Renal cortex interstitium (tissue), 11 donors: ENCODE results near the gene CDH23. TPM values are rescaled to one million over a fixed set of nuclear protein-coding genes. Genes with fewer than 3 reads are reported as not detected.
A peak's percentile ranks its signal among the peaks of the same experiment; 100 is the strongest.

ENCODE experiments used
- DNase-seq, 11 donors: peaks; one replicate each; pipeline ENCODE4 v3.0.0-alpha.2; 2013; ENCODE audit warnings: low read depth in 9 of 11, low spot score in 4 of 11; ENCODE audit errors: extremely low read depth in 1 of 11
- polyA plus RNA-seq, 3 donors: library from polyadenylated mRNA; unstranded; fragments of 120-200 nt; gene quantifications; one replicate each; pipeline ENCODE4 v1.2.1, GENCODE V29; 2013; ENCODE audit not compliant: insufficient read length in 3 of 3

CDH23 gene
- polyA plus RNA-seq, 3 donors = 0.78 to 2.1 (median 1.0) TPM

DNA sequence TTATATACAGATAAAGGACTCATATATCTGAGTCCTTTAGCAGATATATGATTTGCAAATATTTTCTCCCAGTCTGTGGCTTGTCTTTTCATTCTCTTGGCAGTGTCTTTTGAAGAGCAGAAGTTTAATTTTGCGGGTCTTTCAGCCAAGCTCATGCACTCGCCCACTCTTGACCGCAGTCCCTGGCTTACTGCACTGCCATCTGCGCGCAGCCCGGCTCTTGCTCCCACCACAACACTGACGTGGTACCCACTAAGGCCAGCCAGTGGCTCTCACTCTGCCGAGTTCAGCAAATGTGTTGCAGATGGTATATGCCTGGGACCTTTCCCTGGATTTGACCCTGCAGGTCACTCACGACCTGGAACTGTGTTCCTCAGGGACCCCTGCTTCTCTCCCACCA, 74.3 kb downstream of the CDH23 start:
- no peak for DNase-seq

DNA sequence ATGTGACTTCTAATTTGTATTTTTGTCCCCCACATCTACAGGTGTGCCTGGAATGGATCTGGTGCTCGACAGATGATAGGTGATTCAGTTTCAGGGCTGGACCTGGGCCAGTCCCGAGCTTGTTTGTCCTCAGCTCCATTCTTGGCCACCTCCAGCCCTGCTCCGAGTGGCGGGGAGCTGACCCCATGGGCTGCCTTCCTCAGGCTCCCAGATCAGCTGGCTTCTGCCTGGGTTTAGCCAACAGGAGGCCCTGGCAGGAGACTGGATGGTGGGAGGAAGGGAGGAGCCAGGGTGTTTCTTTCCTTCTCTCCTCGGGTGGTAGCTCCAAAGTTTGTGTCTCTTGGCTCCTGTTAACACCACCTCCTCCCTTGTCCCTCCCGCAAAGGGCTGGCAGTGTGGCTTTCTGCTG, 75.2 kb downstream of the CDH23 start:
- no peak for DNase-seq

DNA sequence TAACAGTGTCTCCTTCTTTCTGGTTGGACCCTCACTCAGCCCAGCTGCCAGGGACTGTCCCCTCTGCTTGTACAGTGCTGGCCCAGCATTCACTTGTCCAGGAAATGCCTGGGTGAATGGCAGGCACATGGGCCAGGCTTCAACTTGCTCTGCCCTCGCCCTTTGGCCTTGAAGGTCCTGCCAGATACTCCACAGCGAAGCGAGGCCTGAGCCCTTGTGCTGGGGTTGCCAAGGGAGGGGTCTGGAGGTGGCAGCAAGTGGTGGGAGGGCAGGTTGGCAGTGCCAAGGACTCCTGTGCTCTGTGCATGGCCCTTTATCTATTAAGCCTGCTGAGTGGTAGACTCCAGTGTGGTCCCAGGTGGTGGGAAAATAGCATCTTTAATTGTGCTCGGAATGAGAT, 75.7 kb downstream of the CDH23 start:
- DNase-seq = no peak

DNA sequence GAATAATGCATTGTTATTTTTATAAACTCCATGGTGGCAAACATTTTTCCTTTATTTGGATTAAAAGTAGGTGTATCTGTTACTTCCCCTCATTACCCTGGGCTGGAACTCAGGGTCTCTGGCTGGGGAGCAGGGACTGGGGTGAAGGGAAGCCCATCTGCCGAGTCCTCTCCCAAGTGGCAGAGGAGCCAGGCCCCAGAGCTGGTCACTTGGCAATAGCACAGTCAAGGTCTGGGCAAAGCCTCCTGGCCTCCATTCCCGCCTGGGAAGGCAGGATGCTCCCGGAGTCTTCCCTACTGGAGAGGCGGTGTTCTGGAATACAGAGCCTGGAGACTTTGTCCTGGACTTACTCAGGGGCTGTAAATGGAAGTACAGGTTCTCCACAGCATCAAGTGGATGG, 76.2 kb downstream of the CDH23 start:
- DNase-seq = no peak

DNA sequence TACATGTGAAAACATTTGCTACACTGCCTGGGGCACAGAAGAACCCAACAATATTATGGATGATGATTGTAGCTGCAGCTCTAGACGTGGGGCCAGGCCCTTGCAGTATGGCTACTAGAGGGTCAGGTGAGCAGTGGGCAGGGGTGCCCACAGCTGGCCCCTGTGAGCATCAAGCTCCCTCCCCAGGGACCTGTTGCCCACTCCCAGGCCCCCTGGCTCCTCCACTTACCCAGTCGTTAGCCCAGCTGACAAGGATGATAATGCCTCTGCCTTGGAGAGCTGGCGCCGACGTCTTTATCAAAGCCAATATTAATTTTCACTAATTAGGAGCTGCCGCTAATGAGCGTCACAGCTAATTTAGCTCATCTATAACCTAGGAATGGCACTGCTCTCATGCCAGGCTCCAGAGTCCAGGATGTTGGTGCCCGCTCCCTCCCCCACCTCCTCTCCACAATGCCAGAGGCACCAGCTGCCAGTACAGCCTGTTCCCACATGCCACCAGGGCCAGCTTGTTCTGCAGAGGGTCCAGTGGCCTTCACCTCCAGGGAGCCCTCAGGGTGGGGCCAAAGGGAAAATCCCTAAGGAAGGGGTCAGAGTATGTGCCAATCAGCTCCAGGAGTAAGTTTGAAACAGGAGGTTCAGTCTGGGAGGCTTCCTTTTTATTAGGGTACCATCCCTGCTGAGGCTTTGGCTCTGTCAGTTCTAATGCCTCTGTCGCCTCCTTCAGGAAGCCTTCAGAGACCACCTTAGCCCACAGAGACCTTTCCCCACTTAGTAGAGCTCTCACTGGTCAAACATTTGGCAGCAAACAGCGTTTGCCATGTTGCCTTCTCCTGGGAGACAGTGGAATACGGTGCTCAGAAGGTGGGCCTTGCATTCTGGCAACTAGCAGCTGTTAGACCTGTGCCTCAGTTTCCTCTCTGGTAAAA, 77.2 kb downstream of the CDH23 start:
- no peak for DNase-seq

DNA sequence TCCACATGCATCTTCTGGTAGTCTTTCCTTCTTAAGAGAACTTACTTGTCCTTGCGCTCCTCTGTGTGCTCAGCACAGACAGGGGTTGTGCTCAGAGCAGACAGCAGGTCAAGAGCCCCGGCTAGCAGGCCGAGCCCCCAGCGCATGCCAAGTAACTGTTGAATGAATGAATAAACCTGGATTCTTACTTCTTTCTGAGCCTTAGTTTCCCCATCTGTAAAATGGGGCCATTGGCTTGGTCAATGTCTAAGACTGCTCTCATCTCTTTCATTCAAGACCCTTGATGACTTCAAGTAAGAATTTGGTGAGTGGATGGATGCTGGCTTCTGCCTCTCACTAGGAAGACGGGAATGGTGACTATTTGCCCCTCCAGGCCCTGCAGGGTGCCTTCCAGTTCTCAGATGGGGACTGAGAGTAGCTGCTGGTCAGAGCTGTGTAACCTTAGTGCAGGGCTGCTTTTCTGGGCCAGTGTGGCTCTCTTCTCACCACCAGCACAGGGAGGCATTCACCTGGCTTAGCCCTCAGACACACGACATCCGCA, 78.1 kb downstream of the CDH23 start:
- no peak for DNase-seq

DNA sequence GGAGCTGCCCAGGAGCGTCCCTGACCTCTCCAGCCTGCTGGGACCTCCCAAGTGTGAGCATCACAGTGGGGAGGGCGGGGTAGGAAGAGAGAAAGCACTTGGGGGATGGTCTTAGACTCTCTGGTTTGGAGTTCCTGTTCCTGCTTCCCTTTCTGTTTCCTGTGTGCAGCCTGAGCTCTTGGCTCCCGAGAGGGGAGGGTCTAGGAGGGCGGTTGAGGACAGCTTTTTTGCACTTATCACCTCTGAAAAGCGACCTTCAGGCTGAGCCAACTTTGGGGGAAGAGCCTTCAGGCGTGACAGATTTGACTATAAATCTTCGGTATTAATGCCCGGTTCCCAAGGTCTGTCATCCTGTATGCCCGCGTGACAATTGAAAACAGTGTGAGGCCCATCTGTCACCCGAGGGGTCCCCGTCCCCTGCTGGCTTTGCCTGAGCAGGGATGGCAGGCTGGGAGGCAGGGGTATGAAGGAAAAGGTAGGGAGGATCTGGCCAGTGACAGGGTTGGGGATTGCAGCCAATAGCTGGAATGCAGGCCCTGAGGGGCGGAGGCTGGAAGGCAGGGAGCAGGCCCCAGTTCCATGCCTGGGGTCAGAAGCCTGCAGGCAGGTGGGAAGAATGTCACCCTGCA, 78.6 kb downstream of the CDH23 start:
- peak in 1 of 11 donors; percentile 5 for DNase-seq

DNA sequence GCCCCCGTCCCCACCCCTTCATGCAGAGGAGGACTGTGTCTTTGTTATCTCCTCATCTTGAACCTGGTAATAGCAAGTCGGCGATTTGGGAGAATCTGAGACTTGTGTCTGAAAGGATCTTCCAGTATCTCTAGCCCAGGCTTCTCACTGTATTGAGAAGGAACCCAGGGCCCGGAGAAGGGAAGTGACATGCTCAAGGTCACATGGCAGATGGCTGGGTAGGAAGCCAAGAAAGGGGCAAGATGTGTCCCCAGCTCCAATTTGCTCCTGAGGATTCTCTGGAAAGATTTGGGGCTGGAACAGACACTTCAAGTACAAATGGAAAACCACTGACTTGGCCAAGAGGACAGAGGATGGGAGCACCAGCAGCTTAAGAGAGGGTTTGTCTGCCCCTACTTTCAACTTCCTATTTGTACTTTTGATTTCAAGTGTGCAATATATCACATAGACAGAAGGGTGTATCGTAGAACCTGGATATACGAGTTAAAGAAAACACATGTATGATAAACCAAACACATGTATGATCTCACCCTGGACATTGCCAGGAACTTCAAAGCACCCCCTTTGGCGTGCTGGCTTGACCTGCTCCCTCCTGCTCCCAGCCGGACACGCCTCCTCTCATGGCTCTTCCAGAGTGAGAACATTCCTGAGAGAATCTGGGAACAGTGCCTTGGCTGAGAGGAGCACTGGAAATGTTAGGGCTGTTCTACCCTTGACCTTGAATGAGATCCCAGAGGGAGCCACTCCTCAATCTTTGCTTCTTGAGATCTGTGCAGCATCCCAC, 79.7 kb downstream of the CDH23 start:
- peak in 2 of 11 donors; percentile 17 to 21 for DNase-seq

DNA sequence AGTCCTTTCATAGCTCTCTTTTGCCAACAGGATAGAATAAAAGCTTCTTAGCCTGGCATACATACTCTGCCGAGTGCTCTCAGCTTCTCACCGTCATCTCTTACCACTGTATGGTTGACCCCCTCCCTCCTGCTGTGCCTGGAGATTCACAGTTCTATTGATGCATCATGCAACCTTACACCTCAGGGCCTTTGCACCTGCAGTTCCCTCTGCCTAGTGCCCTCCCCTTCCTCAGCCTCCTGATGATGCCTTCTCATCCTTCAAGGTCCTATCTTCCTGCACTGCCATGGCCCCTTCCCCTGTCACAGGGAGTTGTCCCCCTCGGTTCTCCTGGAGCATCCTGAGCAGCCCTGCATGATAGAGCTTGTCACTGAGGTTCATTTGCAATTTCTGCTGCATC, 81.5 kb downstream of the CDH23 start:
- DNase-seq = no peak

DNA sequence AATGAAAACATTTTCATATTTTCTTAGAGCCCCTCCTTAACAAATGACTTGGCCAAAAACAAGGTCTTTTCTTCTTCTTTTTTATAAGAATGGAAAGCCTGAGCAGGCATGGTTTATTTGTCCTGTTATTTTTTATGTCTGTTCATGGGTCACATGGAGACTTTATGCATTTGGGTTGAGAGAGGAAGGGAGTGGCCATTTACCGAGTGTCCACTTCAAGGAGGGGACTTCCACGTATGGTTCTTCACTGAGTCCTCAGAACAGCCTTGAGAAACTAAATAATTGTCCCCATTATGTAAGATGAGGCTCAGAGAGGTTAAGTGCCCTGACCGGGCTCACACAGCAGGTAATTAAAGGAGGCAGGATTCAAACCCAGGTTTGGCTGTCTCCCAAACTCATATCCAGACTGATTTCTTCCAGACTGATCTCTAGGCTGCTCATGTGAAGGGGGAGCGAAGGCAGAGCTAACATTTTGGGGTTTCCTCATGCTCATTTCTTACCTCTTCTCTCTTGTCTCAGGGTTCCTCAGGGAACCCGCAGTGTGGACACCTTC, 82.2 kb downstream of the CDH23 start:
- no peak for DNase-seq

DNA sequence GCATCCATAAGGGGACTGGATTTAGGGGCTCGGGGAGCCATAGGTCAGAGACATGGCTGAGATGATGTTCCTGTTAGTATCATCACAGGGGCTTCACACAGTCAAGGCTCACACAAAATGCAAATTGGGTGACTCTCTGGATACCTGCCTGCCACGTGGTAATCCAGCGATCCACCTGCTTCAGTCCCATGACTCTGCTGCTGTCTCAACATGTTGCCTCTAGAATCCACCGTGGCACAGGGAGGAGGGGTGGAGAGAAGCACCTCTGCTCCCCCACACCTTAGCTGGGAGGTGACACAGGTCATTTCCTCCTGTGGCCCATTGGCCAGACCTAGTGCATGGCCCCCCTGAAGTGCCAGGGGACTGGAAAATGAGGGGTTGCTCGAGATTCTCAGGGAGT, 83.1 kb downstream of the CDH23 start:
- DNase-seq = no peak

DNA sequence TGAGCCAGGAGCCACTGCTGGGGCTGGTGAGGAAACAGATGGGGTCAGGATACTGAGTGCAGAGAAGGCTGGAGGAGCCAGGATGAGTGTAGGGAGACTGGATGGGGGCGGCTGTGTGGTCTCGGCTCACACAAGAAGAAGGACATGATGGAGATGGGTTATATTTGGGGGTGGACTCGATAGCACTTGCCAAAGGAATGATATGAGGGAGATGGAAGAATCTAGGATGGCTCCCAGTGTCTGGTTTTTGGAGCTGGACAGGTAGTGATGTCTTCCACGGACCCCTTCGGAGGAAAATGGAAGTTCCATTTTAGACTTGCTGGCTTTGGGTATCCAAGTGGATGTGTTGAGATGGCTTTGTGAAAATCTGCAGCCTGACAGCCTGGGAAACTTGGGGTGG, 83.9 kb downstream of the CDH23 start:
- DNase-seq = no peak

DNA sequence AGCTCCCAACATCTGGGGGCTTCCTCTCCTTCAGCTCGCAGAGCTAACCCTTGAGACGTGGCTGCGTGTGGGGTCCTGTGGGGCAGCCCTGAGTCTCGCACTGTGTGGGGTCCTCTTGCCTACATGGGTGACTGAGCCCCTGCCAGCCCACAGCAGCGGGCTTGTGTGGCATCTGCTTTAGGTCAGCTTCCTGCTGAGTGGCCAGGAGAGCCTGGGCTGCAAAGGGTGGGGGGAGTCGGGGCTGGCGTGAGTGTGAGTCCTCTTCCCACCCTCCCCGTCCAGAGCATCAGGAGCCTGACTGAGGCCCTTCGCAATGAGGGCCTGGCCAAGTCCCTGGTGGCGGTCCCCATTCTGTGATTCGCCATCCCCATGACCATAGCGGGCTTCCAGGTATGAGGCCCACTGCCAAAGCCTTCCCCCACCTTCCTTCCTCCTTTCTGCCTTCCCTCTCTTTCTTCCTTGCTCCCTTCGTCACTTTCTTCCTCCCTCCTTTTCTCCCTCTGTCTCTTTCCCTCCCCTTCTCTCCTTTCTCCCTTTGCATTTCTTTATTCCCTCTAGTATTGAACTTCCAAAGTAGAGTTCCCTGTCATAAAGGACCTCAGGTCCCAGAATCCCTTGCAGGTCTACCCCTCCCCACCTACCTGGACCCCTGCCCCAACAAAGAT, 85.2 kb downstream of the CDH23 start:
- DNase-seq = no peak

DNA sequence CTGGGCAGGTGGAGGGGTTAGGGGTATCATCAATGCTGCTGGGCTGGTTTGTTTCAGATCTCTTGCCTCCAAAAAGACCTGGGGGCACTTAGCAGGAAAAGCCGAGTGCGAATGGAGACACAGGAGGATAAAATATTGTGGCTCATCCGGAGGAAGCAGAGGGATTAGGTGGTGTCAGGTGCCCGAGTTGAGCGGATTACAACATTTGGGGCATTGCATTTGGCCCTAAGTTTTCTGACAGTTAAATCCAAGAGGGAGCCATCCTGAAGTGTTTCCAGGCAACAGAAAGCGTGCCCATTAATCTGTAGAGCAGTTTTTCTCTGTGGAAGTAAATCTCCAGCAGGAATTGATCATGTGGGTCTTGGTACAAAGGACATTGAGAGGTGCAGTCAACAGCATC, 85.9 kb downstream of the CDH23 start:
- no peak for DNase-seq

DNA sequence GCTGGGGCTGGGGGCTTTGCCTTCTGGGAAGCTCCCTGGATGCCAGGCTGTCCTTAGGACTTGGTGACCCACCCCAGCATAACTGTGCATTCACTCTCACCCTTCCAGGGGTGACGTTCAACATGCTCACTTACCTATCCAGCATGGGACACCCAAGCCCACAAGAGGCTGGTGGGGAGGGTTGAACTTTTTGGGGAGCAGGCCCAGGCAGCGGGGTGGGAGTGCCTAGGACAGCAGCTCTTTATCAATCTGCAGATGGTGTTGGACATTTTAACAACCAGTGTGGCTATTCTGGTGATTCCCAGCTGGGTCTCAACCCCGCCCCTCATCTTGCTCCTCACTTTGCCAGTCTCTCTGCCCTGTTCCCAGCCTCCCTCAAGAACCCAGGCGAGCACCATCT, 86.4 kb downstream of the CDH23 start:
- DNase-seq = no peak

DNA sequence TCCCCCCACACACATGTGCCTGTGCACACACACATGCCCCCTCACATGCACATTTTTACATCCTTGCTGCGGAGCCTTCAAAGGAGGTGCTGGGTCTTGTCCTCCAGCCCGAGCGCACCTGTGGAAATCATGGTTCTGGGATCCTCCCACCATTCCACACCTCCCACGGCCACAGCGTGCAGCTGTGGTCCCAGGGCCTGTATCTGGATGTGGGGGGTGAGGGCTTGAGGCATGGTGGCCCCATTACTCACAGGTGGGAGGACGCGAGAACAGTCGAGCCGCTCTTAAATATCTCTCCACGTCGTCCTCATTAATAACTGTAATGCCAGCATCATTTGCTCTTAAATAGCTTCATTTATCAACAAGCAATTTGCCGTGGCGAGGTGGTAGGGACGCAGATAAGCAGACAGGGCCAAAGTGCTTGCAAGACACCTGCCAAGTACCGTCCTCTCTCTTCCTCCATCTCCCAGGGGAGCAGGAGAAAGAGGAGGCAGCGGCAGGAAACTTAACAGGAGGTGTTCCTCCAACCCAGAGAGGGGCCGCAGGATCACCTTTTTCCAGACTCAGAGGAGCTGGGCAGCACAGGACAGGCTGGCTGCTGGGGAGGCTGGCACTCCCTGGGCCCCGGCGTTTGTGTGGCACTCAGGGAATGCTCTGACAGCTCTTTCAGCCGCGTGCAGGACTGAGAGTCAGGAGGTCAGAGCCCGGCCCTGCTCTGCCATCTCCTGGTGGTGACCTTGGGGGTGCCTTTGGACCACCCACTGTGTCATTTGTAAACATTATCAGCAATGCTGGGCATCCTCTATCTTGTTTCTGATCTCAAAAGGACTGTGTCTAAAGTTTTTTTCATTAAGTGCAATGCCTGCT, 87.4 kb downstream of the CDH23 start:
- DNase-seq = no peak

DNA sequence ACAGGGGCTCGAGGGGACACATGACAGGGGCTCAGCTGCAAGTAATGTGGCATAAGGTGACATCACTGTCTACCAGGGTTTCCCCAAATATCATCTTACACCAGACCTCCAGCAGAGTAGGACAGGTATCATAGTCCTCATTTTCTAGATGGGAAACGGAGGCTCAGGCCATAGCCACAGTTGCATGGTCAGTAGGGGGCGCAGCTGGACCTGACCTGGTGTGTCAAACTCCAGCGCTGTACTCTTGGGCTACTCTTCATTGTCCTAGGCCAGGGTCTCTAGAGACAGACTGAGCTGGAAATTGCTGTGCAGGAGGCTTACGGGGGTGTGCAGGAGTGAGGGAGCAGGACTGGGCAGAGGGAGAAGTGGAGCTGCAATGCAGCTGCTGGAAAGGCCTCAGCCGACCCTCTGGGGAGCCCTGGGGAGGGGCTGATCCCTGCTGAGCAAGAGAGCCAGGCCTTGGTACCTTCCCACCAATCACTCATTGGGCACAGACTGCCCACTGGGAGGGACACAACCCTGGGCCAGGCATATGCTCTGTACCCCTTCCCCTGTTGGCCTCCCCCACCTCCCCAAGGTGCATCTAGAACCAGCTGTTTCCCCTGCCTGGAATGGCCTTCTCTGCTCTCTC, 89.9 kb downstream of the CDH23 start:
- DNase-seq = peak in 1 of 11 donors; percentile 17
